Pancreas (tissue), 10 donors: Measurements from ENCODE around the gene ATP8B1. TPM values are rescaled to one million over a fixed set of nuclear protein-coding genes. Genes with fewer than 3 reads are reported as not detected.
A peak's percentile ranks its signal among the peaks of the same experiment; 100 is the strongest.

Experiments used
- ATAC-seq, 4 donors: fragments of 200-7000 bp; cut with Tn5 transposase; one replicate each; pipeline versions ENCODE4 v1.8.0 to v1.9.1; 2020; ENCODE audit warnings: mild to moderate bottlenecking in 4 of 4, moderate library complexity in 4 of 4
- DNase-seq, 6 donors: peaks; one replicate each; pipeline ENCODE4 v3.0.0-alpha.2; 2020
- FAIRE-seq: peaks from 2 replicates; lab custom pipeline; 2012; peaks lifted over from hg19 to GRCh38; lab: Jason Lieb, UNC
- H3K27ac ChIP-seq, 4 donors: fragments of 200-600 bp; sonication (generic); 1 replicate in 3 of 4; 2 replicates in 1 of 4; pipeline versions ENCODE4 v1.5.0 to v1.8.0; 2020
- H3K27me3 ChIP-seq, 4 donors: fragments of 200-600 bp; one replicate each; pipeline ENCODE4 v1.8.0; 2021
- H3K36me3 ChIP-seq, 3 donors: fragments of 200-600 bp; sonication (generic) in 1 of 3; one replicate each; pipeline versions ENCODE4 v1.5.0 to v1.8.0; 2020 to 2021
- H3K4me1 ChIP-seq, 3 donors: fragments of 200-600 bp; one replicate each; pipeline ENCODE4 v1.8.0; 2021
- H3K4me3 ChIP-seq, 4 donors: fragments of 200-600 bp; sonication (generic) in 2 of 4; one replicate each; pipeline versions ENCODE4 v1.5.0 to v1.8.0; 2020 to 2021
- H3K9me3 ChIP-seq, 4 donors: fragments of 200-600 bp; one replicate each; pipeline ENCODE4 v1.8.0; 2021
- WGBS, 2 donors: extraction: QIAGEN DNeasy Blood & Tissue Kit; methylation state at CpG; one replicate each; pipeline ENCODE4 v1.1.7; 2013; 5-methylcytosine and 5-hydroxymethylcytosine counted together
- intact Hi-C, 3 donors: fragments of 100-400 bp; cut with DNase I; formaldehyde crosslinking; loops; one replicate each; pipeline versions ENCODE4 v1.11.1 to v1.14.2; 2022
- polyA plus RNA-seq, 2 donors: library from polyadenylated mRNA; stranded (reverse); fragments of 200-250 nt; gene quantifications; one replicate each; pipeline ENCODE4 v1.2.3, GENCODE V29; 2013
- total RNA-seq, 6 donors: library from RNA; stranded (reverse); fragmentation: NEBNext Ultra II Directional in 4 of 6; extraction: Animal tissue kit (Norgen Biotek cat#: 25700) in 4 of 6; gene quantifications; one replicate each; pipeline versions ENCODE4 v1.2.1 to v1.2.4, GENCODE V29; 2021 to 2023
- TF ChIP-seq, protein P1 (sequence below), 4 donors: fragments of 200-600 bp; sonication (generic) in 3 of 4; IDR thresholded peaks; one replicate each; pipeline versions ENCODE4 v1.5.0 to v1.8.0; 2021; ENCODE audit warnings: antibody characterized with exemption in 4 of 4
- donor health status: healthy with polysubstance abuse.
- donor health status: DM: no; HTN: no; CAD: no; lungs with moderate emphysema.
- donor health status: DM: no; HTN: no; CAD: no.
- donor health status: control.
- donor health status: control.
- donor health status: Bipolar disorder and iron deficiency.
- donor health status: DM: yes; HTN: yes; CAD: no.
- donor health status: DM: no; HTN: no; CAD: no.
- donor health status: DM: no; HTN: no; CAD: no.
- donor health status: DM: yes; HTN: yes; CAD: no.

Gene ATP8B1
- total and polyA plus RNA-seq, 8 donors, result 8.0 to 44.8 (median 36.9) TPM

DNA sequence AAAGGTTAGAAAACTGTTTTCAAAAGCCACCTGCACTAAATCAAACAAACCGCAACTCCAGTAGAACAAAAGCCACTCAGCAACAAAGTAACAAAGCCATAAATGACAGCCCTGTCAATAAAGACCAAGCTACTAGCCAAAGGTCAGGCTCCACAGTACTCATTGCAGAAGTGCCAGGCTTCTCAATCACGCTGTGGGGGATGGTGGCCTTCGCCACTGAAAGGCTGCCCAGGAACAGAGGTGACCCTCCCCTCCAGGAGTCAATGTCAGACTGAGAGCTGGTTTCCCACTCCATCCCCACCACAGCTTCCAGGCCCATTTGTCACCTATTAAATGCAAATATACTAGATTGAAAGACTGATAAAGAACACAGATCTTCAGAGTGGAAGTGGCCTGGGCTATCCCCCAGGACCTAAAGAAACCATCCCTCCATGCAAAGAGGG lies 5.9 kb downstream of the ATP8B1 start:
- no peaks in the 10 kb centered on the region for H3K9me3 ChIP-seq
- TF ChIP-seq, protein P1, sequence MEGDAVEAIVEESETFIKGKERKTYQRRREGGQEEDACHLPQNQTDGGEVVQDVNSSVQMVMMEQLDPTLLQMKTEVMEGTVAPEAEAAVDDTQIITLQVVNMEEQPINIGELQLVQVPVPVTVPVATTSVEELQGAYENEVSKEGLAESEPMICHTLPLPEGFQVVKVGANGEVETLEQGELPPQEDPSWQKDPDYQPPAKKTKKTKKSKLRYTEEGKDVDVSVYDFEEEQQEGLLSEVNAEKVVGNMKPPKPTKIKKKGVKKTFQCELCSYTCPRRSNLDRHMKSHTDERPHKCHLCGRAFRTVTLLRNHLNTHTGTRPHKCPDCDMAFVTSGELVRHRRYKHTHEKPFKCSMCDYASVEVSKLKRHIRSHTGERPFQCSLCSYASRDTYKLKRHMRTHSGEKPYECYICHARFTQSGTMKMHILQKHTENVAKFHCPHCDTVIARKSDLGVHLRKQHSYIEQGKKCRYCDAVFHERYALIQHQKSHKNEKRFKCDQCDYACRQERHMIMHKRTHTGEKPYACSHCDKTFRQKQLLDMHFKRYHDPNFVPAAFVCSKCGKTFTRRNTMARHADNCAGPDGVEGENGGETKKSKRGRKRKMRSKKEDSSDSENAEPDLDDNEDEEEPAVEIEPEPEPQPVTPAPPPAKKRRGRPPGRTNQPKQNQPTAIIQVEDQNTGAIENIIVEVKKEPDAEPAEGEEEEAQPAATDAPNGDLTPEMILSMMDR (IDR thresholded peaks at IDR 0.05), result no peak
- peak; percentile 76 to 87 (median 80) for ATAC-seq
- 12 to 15% methylated on average over 3 of the region's 3 CpGs for WGBS, 2 donors
- no peaks in the 10 kb centered on the region for H3K36me3 ChIP-seq
- FAIRE-seq, result no peak
- H3K27me3 ChIP-seq, result no peaks in the 10 kb centered on the region
- peak overlapping the region; percentile 5 to 63 (median 39) for H3K27ac ChIP-seq
- DNase-seq, result peak in 4 of 6 donors; percentile 56 to 73 (median 65)
- peaks cover 31 to 71% (median 52%) of the 10 kb centered on the region in 3 donors for H3K4me1 ChIP-seq
- intact Hi-C loops, result no loop called here
- H3K4me3 ChIP-seq, result no peak overlapping the region

DNA sequence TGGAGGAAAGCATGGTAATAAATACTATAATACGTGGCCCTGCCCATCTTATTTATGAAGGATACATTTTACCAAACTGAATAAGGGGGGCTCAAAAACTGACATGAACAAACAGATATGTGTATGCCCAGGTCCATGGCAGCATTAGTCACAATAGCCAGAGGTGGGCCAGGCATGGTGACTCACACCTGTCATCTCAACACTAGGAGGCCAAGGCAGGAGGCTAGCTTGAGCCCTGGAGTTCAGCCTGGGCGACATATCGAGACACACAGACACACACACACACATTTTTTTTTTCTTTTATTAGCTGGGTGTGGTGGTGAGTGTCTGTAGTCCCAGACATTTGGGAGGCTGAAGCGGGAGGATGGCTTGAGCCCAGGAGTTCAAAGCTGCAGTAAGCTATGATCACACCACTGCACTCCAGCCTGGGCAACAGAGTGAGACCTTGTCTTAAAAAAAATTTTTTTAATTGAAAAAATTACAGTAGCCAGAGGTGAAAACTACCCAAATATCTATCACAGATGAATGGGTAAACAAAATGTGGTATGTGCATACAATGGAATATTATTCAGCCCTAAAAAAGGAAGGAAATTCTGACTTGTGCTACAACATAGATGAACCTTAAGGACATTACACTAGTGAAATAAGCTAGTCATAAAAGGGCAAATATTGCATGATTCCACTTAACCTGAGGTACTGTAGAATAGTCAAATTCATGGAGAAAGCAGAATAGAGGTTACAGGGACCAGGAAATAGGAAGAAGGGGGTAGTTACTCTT lies 8.0 kb downstream of the ATP8B1 start:
- H3K27me3 ChIP-seq, result no peaks in the 10 kb centered on the region
- no peak for ATAC-seq
- H3K36me3 ChIP-seq, result no peaks in the 10 kb centered on the region
- FAIRE-seq, result no peak
- WGBS, 2 donors, result 93% methylated on average over 4 of the region's 4 CpGs
- TF ChIP-seq, protein P1 (IDR thresholded peaks at IDR 0.05), result no peak
- H3K4me1 ChIP-seq, result peaks cover 35 to 70% (median 51%) of the 10 kb centered on the region in 3 donors
- H3K4me3 ChIP-seq, result no peak overlapping the region
- no peaks in the 10 kb centered on the region for H3K9me3 ChIP-seq
- H3K27ac ChIP-seq, result no peak overlapping the region
- intact Hi-C loops, result no loop called here
- no peak for DNase-seq

DNA sequence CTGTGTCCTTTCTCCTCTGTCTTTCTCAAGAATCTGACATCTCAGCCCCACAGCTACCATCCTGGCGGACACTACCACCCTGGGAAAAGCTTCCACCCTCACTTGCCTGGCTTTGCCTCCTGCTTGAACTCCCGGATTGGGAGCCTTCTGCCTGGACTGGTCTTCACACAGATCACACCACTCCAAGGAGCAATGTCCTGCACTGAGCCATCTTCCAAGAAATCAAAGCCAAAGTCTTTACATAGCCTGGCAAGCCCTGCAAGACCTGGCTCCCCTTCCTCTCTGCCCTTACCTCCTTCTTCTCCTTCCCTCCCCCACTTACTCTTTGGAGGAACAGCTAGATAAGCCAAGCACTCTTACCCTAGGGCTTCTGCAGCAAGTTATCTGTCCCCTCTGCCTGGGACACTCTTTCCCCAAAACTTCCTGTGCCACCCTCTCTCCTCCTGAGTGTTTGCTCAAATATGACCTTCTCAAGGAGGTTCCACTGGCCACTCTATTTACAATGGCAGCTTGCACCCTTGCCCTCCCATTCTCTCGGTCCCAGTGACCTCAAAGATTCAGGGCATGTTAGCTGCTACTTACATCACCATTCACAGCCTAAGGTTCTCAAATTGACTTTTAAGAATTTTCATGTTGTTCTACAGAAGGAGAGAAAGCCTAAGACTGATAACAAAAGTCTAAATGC lies 9.7 kb downstream of the ATP8B1 start:
- H3K27me3 ChIP-seq, result no peaks in the 10 kb centered on the region
- H3K4me3 ChIP-seq, result no peak overlapping the region
- peaks cover 47 to 69% (median 56%) of the 10 kb centered on the region in 3 donors for H3K4me1 ChIP-seq
- intact Hi-C loops, result no loop called here
- peak overlapping the region in 2 of 4 donors; percentile 36 to 54 for H3K27ac ChIP-seq
- WGBS, 2 donors, result 44 to 49% methylated on average over 3 of the region's 3 CpGs
- DNase-seq, result no peak
- FAIRE-seq, result no peak
- H3K36me3 ChIP-seq, result no peaks in the 10 kb centered on the region
- TF ChIP-seq, protein P1 (IDR thresholded peaks at IDR 0.05), result no peak
- no peak for ATAC-seq
- no peaks in the 10 kb centered on the region for H3K9me3 ChIP-seq

DNA sequence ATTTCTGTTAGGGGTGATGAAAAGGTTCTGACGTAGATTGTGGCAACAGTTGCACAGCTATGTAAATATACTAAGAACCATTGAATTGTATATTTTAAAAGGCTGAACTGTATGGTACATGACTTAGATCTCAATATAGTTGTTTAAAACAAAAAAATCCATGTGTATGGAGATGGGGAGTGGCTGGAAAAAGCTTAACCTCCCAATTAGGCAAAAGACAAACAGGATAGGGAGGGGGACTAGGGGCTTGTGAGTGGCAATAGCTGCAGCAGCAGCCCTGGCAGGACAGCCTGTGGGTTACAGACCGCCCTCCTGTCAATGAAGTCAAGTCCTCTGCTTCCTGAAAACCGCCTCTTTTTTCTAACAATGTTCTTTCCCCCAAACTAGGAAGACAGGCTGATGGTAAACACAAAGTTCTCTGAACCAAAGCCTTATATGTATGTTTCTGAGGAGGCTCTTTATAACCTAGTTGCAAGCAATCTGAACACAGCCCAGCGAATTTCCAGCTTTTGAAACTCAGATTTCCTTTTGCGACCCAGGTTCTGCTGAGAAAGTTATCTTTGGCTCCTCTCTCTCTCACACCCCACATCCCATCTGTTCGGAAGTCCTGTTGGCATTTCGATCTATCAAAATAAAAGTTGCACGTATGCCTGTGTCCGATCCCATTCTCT lies 10.3 kb downstream of the ATP8B1 start:
- intact Hi-C loops, result no loop called here

More for the DNA sequence above, 10.3 kb downstream of the ATP8B1 start:
- DNase-seq, result no peak
- Histone ChIP-seq H3K36me3 (no peaks in the 10 kb centered on the region), H3K4me3 (no peak overlapping the region), H3K27me3 (no peaks in the 10 kb centered on the region), H3K4me1 (peaks cover 51 to 69% (median 54%) of the 10 kb centered on the region in 3 donors), H3K27ac (peak overlapping the region in 2 of 4 donors; percentile 36 to 54), H3K9me3 (no peaks in the 10 kb centered on the region)
- no peak for FAIRE-seq
- TF ChIP-seq, protein P1 (IDR thresholded peaks at IDR 0.05), result no peak
- WGBS, 2 donors, result 25 to 31% methylated on average over 9 of the region's 9 CpGs
- no peak for ATAC-seq
